NCI-H1092 treated with DMSO at 0.1 percent for 48 hours (cell line): Measurements from ENCODE around the gene AP2A2.

ENCODE experiments used
- DNase-seq: peaks from one replicate; lab custom pipeline; 2025; lab: John Stamatoyannopoulos, UW

The AP2A2 gene

DNA sequence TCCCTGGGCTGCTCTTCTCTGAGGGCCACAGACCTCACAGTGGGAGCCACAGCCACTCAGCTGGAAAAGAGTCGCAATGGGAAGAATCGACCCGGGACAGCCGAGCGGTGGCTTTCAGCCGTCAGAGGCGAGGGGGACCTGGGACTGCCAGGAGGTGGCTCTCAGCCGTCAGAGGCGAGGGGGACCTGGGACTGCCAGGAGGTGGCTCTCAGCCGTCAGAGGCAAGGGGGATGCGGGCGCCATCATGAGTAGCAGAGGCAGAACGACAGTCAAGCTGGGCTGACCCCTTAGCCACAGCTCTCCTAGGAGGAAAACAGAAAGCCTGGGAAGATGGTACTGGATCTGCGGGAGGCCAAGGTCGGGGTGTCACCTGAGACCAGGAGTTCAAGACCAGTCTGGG lies 134.1 kb downstream of the AP2A2 start:
- no peak for DNase-seq

DNA sequence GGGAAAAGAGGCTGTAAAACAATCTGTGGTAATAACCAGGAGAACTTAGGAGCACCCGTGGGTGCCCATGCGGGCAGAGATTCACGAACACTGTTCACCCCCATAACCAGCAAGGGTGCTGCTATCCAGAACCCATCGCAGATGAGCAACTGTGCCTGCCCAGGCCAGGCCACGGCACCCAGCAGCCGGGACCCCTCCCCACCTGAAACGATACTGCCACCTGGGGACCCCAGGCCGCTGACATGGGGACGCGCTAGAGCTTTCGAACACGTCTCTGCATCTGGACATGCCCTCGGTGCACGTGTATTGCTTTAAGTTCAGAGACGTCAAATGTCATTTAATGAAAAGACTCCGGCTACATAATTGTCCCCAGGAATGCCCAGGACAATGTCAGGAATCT lies 134.7 kb downstream of the AP2A2 start:
- no peak for DNase-seq

DNA sequence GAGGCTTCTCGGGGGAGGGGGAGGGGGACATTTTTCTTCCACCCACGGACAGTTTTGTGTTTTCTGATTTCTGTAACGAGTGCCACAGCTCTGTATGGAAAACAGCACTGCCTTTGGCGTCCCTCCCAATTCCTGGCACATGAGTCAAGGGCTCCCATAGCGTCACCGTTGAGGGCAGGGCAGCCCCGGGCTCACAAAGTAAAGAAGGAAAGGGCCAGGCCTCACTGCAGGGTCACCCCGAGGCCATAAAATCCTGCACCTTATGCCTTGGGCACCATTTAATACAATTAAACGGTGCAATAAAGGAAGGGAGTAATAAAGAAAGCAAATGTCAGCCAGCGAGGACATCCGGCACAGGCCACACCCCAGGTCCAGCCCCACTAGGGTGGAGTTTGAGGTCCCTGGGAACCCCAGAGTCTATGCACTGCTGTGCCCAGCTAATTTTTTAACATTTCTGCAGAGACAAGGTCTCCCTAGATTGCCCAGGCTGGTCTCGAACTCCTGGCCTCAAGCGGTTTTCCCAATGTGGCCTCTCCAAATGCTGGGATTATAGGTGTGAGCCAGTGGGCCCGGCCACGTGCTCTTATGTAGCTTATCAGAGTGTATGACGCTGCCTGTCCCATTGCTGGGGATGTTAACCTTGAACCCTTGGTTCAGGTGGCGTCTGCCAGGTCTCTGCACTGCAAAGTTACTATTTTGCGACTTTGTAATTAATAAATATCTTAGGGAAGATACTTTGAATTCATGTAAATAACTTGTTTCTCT lies 135.4 kb downstream of the AP2A2 start:
- no peak for DNase-seq
